PC-9 (cell line): ENCODE data around the gene RAMP1. TPM values are rescaled to one million over a fixed set of nuclear protein-coding genes. Genes with fewer than 3 reads are reported as not detected.

Source experiments
- BruUV-seq: library from RNA; stranded (reverse); fragments of 400-500 nt; replicated peaks from 2 replicates; lab custom pipeline; 2021; lab: Mats Ljungman, UMichigan
- CTCF ChIA-PET: fragments of 300-600 bp; sonication (Branson Sonifier 250); formaldehyde crosslinking; loops from one replicate; lab custom pipeline; 2022; ENCODE audit warnings: antibody characterized with exemption; lab: Charles Lee
- POLR2A ChIA-PET: fragments of 300-600 bp; sonication (Branson Sonifier 250); formaldehyde crosslinking; loops from one replicate; lab custom pipeline; 2022; ENCODE audit warnings: antibody characterized with exemption; ENCODE audit not compliant: unreplicated experiment; lab: Charles Lee
- DNase-seq, 2 experiments: peaks; one replicate each; pipeline versions ENCODE4 v3.0.0 to v3.0.0-alpha.2; 2015 to 2022; ENCODE audit warnings: mixed read lengths in 1 of 2
- H2AFZ ChIP-seq: fragments of 200-600 bp; sonication (generic); 2 replicates; pipeline ENCODE4 v1.8.1; 2017; ENCODE audit warnings: antibody characterized with exemption
- H3F3A ChIP-seq: fragments of 200-600 bp; sonication (generic); 2 replicates; pipeline ENCODE4 v1.8.1; 2017; ENCODE audit warnings: antibody characterized with exemption, mild to moderate bottlenecking, low read depth; ENCODE audit not compliant: insufficient read depth
- H3K27ac ChIP-seq: fragments of 200-600 bp; sonication (generic); 2 replicates; pipeline ENCODE4 v1.6.1; 2016; ENCODE audit warnings: mixed run types
- H3K27me3 ChIP-seq: fragments of 200-600 bp; sonication (generic); 2 replicates; pipeline ENCODE4 v1.6.1; 2016; ENCODE audit warnings: low read depth, mixed run types; ENCODE audit not compliant: insufficient read depth
- H3K36me3 ChIP-seq: fragments of 200-600 bp; sonication (generic); 2 replicates; pipeline ENCODE4 v1.6.1; 2016; ENCODE audit warnings: low read depth, mixed run types
- H3K4me1 ChIP-seq: fragments of 200-600 bp; sonication (generic); replicated peaks from 2 replicates; pipeline ENCODE4 v1.6.1; 2016; ENCODE audit warnings: mixed run types; ENCODE audit not compliant: insufficient read depth
- H3K4me2 ChIP-seq: fragments of 200-600 bp; sonication (generic); 2 replicates; pipeline ENCODE4 v1.6.1; 2017; ENCODE audit warnings: mixed run types
- H3K4me3 ChIP-seq: fragments of 200-600 bp; sonication (generic); 2 replicates; pipeline ENCODE4 v1.6.1; 2016; ENCODE audit warnings: mixed run types
- H3K79me2 ChIP-seq: fragments of 200-600 bp; sonication (generic); 2 replicates; pipeline ENCODE4 v1.6.1; 2017; ENCODE audit warnings: low read depth, mixed run types
- H3K9me2 ChIP-seq: fragments of 200-600 bp; sonication (generic); 2 replicates; pipeline ENCODE4 v1.8.1; 2017; ENCODE audit warnings: mild to moderate bottlenecking; ENCODE audit not compliant: insufficient read depth
- H3K9me3 ChIP-seq: fragments of 200-600 bp; sonication (generic); 2 replicates; pipeline ENCODE4 v1.8.1; 2016; ENCODE audit warnings: low read depth; ENCODE audit not compliant: insufficient read depth
- H4K20me1 ChIP-seq: fragments of 200-600 bp; sonication (generic); 2 replicates; pipeline ENCODE4 v1.8.1; 2017; ENCODE audit not compliant: insufficient read depth
- CTCF ChIP-seq: fragments of 200-600 bp; sonication (generic); conservative IDR thresholded peaks from 2 replicates; pipeline ENCODE4 v1.6.1; 2017; ENCODE audit warnings: mixed run types, antibody characterized with exemption, mild to moderate bottlenecking, moderate library complexity
- EZH2 ChIP-seq: fragments of 200-600 bp; sonication (generic); IDR thresholded peaks from 2 replicates; pipeline ENCODE4 v1.8.0; 2017; ENCODE audit warnings: antibody characterized with exemption, low read depth
- intact Hi-C: fragments of 100-400 bp; cut with micrococcal nuclease; formaldehyde crosslinking; loops from one replicate; pipeline ENCODE4 v1.10.0; 2022; ENCODE audit not compliant: unreplicated experiment
- total RNA-seq: library from RNA; stranded (reverse); gene quantifications from 2 replicates; pipeline ENCODE4 v1.2.3, GENCODE V29; 2021

The RAMP1 gene
- total RNA-seq, 1 experiment from 2014 or later: 48.7 TPM

GRCh38 chr2:237955640-237956401, 96.4 kb downstream of the RAMP1 start:
- Histone ChIP-seq H3K36me3 (no peaks in the 10 kb centered on the region), H3K4me2 (no peak overlapping the region), H4K20me1 (no peaks in the 10 kb centered on the region), H3K27ac (no peak overlapping the region), H2AFZ (no peak overlapping the region), H3K9me3 (no peaks in the 10 kb centered on the region; the same call in 1 of the 2 replicates), H3K4me1 (no peaks in the 10 kb centered on the region), H3K9me2 (no peaks in the 10 kb centered on the region), H3F3A (peaks cover 9% of the 10 kb centered on the region; the same call in 1 of the 2 replicates), H3K79me2 (no peaks in the 10 kb centered on the region), H3K4me3 (no peak overlapping the region), H3K27me3 (no peaks in the 10 kb centered on the region)
- no peak for DNase-seq
- CTCF ChIA-PET: no interaction called here
- POLR2A ChIA-PET: no interaction called here
- no TSS peak for BruUV-seq
- intact Hi-C loops: no loop called here
- no peak for TF ChIP-seq EZH2
- no peak for TF ChIP-seq CTCF

DNA sequence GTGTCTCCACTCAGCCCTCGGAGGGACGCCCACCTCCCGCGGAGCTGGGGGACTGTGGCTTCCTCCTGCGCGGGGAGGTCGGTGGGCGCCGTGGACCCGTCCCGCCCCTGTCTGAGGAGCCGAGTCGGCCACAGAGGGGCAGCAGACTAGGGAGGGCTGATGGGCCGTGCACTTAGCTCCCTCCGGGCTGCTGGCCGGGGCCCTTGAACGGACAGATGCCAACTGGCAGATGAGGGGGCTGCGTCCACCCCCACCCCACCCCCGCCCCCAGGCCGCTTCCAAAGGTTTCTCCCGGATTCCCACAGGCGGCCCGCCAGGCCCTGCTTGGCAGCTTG, 96.9 kb downstream of the RAMP1 start:
- no peak for TF ChIP-seq CTCF
- CTCF ChIA-PET: no interaction called here

GRCh38 chr2:237961637-237962036, 102.2 kb downstream of the RAMP1 start:
- H3K9me2 ChIP-seq: no peaks in the 10 kb centered on the region
- intact Hi-C loops: no loop called here
- POLR2A ChIA-PET: no interaction called here
- no peaks in the 10 kb centered on the region for H3K27me3 ChIP-seq
- peaks cover 28% of the 10 kb centered on the region for H3F3A ChIP-seq
- no peaks in the 10 kb centered on the region for H3K79me2 ChIP-seq
- H3K4me2 ChIP-seq: no peak overlapping the region
- H3K4me1 ChIP-seq: peaks cover 24% of the 10 kb centered on the region
- TF ChIP-seq EZH2 (no peak), CTCF (no peak)
- no TSS peak for BruUV-seq
- H3K27ac ChIP-seq: no peak overlapping the region
- H3K9me3 ChIP-seq: peaks cover 26% of the 10 kb centered on the region
- CTCF ChIA-PET: no interaction called here
- DNase-seq: no peak
- H2AFZ ChIP-seq: no peak overlapping the region
- H3K4me3 ChIP-seq: no peak overlapping the region
- H4K20me1 ChIP-seq: no peaks in the 10 kb centered on the region
- no peaks in the 10 kb centered on the region for H3K36me3 ChIP-seq

More for the DNA sequence above, 96.9 kb downstream of the RAMP1 start:
- Histone ChIP-seq H3K4me2 (no peak overlapping the region), H3K9me3 (peaks cover 5% of the 10 kb centered on the region; the same call in 1 of the 2 replicates), H3K4me3 (no peak overlapping the region), H3K79me2 (no peaks in the 10 kb centered on the region), H3K36me3 (no peaks in the 10 kb centered on the region), H3K9me2 (no peaks in the 10 kb centered on the region), H3K4me1 (no peaks in the 10 kb centered on the region), H2AFZ (no peak overlapping the region), H3K27ac (no peak overlapping the region), H4K20me1 (no peaks in the 10 kb centered on the region), H3K27me3 (no peaks in the 10 kb centered on the region), H3F3A (peaks cover 9% of the 10 kb centered on the region; the same call in 1 of the 2 replicates)
- POLR2A ChIA-PET: interaction anchor here (0.8 kb wide), 1 partner anchor 936 kb away, joined by 15 read pairs; no protein-coding TSS in a partner anchor
- DNase-seq: no peak
- no TSS peak for BruUV-seq
- intact Hi-C loops: no loop called here

Other genes with a start within 250 kb of the RAMP1 start
- 221 and 238 TPM in 2 replicates for gene LRRFIP1, start 232.0 kb upstream of the RAMP1 start, total RNA-seq
- gene RBM44, start 60.8 kb upstream of the RAMP1 start, total RNA-seq: 0.94 and 1.5 TPM in 2 replicates
- gene UBE2F, start 107.4 kb downstream of the RAMP1 start, total RNA-seq: 76.7 and 103 TPM in 2 replicates
- gene SCLY, start 201.4 kb downstream of the RAMP1 start, total RNA-seq: 33.9 and 40.0 TPM in 2 replicates
- gene ESPNL, start 240.7 kb downstream of the RAMP1 start, total RNA-seq: 1.1 and 2.2 TPM in 2 replicates